GM19467 (cell line): ENCODE data around the gene KPNA2.

Experiments
- ATAC-seq: cut with Tn5 transposase; IDR thresholded peaks from one replicate; pipeline ENCODE4 v1.9.1; 2021; ENCODE audit warnings: mild to moderate bottlenecking, moderate library complexity; ENCODE audit not compliant: unreplicated experiment

KPNA2 gene

GRCh38 chr17:68095205-68095811 is 59.8 kb downstream of the KPNA2 start:
- ATAC-seq, result no peak

DNA sequence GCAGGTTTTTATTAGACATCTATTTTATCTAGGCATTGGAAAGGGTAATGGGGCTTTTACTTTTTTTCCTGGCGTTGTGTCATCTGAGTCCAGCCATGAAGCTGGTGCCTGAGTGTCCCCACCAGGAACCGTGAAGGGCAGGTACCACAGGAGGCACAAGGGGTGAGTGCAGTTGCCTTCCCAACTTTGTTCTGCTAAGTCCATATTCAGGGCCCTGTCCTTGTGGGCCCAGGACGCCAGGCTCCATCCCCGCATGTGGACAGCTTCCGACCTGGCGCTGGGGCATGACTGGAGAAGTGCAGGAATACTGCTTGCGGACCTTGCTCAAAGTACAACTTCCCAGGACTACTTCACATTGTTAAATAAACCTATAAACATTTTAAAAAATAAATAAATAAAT is 60.6 kb downstream of the KPNA2 start:
- ATAC-seq, result no peak
